GM06990 (cell line): ENCODE data around the gene TBC1D8.

Experiments
- DNase-seq: peaks from one replicate; pipeline ENCODE4 v3.0.0-alpha.2; 2011; ENCODE audit not compliant: insufficient read length; ENCODE audit errors: extremely low read depth
- H3K27me3 ChIP-seq: replicated peaks from 2 replicates; pipeline ENCODE4 v1.6.0; 2011; ENCODE audit warnings: low read length; ENCODE audit not compliant: control insufficient read depth, insufficient read depth
- H3K36me3 ChIP-seq: 2 replicates; pipeline ENCODE4 v1.5.1; 2011; ENCODE audit warnings: low read length; ENCODE audit not compliant: control insufficient read depth, insufficient read depth
- H3K4me3 ChIP-seq: replicated peaks from 2 replicates; pipeline ENCODE4 v1.5.1; 2011; ENCODE audit warnings: low read depth, mild to moderate bottlenecking, control low read depth, low read length
- TF ChIP-seq, protein P1 (sequence below): IDR thresholded peaks from 2 replicates; pipeline ENCODE4 v1.5.1; 2011; ENCODE audit warnings: low read length, control low read depth, mild to moderate bottlenecking, inconsistent platforms; ENCODE audit not compliant: insufficient read depth, poor library complexity, severe bottlenecking

Gene TBC1D8

DNA sequence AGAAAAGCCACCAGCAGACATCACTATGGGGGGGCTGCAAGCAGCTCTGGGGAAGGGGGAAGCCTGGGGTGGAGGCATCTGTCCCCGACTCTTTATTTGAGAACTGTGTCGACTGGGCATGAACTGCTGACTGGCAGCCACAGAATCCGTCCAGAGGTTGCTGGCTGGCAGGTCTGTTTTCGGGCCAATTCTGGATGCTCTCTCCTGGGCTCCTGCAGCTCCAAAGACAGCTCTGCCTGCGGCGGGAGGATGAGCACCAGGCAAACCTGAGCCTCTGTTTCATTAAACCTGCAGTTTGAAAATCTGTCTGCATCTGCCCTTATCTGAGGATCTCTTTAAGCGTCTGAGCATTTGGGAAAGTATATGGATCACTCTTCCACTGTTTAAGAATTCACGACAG lies 183.5 kb downstream of the TBC1D8 start:
- no peaks in the 10 kb centered on the region for H3K36me3 ChIP-seq
- TF ChIP-seq, protein P1, sequence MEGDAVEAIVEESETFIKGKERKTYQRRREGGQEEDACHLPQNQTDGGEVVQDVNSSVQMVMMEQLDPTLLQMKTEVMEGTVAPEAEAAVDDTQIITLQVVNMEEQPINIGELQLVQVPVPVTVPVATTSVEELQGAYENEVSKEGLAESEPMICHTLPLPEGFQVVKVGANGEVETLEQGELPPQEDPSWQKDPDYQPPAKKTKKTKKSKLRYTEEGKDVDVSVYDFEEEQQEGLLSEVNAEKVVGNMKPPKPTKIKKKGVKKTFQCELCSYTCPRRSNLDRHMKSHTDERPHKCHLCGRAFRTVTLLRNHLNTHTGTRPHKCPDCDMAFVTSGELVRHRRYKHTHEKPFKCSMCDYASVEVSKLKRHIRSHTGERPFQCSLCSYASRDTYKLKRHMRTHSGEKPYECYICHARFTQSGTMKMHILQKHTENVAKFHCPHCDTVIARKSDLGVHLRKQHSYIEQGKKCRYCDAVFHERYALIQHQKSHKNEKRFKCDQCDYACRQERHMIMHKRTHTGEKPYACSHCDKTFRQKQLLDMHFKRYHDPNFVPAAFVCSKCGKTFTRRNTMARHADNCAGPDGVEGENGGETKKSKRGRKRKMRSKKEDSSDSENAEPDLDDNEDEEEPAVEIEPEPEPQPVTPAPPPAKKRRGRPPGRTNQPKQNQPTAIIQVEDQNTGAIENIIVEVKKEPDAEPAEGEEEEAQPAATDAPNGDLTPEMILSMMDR = no peak
- H3K27me3 ChIP-seq = peaks cover 2% of the 10 kb centered on the region; the same call in 1 of the 2 replicates
- H3K4me3 ChIP-seq = no peak overlapping the region
- no peak for DNase-seq

DNA sequence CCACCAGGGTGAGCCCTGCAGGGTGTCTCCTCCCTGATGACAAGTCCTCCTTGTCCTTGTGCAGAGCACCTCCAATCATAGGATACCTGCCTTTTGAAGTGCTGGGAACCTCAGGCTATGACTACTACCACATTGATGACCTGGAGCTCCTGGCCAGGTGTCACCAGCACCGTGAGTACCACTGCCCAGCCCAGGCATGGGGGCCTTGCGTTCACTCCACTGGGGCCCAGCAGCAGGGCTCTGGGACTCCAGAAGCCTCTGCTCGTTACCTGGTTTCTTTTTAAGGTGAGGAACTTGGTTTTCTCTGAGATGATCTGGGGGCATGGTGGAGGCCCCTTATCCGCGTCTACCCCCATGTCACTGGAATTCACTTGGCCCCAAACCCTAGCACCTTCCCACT lies 185.6 kb downstream of the TBC1D8 start:
- no peak for DNase-seq
- Histone ChIP-seq H3K4me3 (no peak overlapping the region), H3K36me3 (no peaks in the 10 kb centered on the region), H3K27me3 (no peaks in the 10 kb centered on the region; the same call in 1 of the 2 replicates)
- TF ChIP-seq, protein P1 = no peak

DNA sequence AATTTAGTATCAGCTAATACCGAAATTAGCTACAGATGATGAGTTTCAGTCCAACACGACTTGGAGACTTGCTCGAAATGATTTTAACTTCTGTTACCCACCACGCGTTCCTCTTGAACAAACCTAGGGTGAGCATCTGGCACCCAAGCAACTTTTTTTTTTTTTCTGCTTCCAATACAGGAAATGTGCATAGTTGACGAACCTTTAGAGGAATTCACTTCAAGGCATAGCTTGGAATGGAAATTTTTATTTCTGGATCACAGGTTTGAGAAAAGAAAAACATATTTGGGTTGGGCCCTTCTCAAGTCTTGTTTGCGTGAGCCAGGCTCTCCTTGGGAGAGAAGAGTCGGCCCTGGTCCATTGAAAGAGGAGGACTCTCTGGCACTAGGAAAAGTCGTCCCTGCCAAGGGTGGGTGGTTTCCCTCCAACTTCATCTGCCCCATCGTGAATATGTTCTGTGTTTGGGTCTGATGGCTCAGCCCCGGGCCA lies 186.5 kb downstream of the TBC1D8 start:
- DNase-seq = no peak
- H3K27me3 ChIP-seq = no peaks in the 10 kb centered on the region; the same call in 1 of the 2 replicates
- no peaks in the 10 kb centered on the region for H3K36me3 ChIP-seq
- no peak overlapping the region for H3K4me3 ChIP-seq
- TF ChIP-seq, protein P1 = no peak

DNA sequence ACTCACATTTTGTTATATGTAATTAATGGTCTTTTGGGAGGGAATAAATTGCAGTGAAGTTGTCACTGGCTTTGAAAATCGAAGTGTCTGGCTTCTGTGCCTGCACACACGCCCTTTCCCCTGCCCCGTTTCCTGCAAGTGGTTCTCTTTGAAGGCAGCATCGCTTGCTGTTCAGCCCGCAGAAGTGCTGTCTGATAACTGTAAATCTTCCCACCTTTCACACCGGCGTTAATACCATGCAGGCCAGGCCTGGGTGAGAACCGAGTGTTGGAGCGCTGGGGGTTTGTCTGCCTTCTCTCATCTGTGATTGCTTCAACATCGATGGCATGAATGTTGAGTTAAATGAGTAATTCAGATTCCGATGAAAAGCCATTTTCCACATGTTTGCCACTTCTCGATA lies 187.0 kb downstream of the TBC1D8 start:
- H3K36me3 ChIP-seq = no peaks in the 10 kb centered on the region
- no peak for DNase-seq
- H3K4me3 ChIP-seq = no peak overlapping the region
- TF ChIP-seq, protein P1 = no peak
- H3K27me3 ChIP-seq = no peaks in the 10 kb centered on the region; the same call in 1 of the 2 replicates

DNA sequence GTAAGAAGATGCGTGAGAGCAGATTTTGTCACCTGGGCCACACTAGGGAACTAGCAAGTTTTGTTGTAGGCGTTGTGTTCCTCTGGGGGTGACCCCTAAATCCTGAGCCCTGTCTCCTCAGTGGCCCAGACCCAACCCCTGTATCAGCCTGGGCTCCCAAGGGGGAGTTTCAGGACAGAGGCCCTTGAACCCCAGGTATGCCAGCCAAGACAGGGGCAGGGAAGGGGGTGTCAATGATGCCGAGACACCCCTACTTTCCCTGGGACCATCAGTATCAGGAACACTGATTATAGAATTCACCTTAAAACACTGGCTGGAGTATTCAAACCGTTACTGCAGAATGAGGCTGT lies 188.2 kb downstream of the TBC1D8 start:
- Histone ChIP-seq H3K27me3 (no peaks in the 10 kb centered on the region; the same call in 1 of the 2 replicates), H3K4me3 (no peak overlapping the region), H3K36me3 (no peaks in the 10 kb centered on the region)
- no peak for DNase-seq
- TF ChIP-seq, protein P1 = no peak
